ENCODE results near the gene POLR2J3. TPM values are rescaled to one million over a fixed set of nuclear protein-coding genes. Genes with fewer than 3 reads are reported as not detected.
"Not testable (repeated sequence)": the region's sequence is repeated elsewhere in the genome, so short reads cannot be mapped to it uniquely, and the experiment has no call there.

POLR2J3 gene
- polyA plus RNA-seq, 1 of the 3 experiments (the other 2 are of a cell fraction), result 47.8 TPM

DNA sequence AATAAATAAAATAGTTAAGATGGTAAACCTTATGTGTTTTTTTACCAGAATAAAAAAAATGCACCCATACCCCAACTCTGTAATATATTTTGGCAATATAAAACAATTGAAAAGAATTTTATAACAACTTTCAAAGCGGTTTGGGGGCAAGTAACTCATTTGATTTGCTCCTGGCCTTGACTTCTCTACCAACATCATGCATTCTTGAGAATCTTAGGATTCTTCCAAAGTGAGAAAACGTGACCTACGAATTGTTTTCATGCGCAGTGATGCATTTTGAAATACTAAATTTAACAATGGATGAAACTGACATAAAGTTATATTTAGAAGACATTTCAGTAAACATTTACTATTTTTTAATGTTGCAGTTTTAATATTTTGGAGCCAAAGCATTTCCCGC, 51.6 kb downstream of the POLR2J3 start:
- H3F3A ChIP-seq (replicated peaks; ENCODE audit: insufficient read depth); H3K27ac ChIP-seq (ENCODE audit: low read depth in 2 of 2, low read length in 1 of 2); H3K27me3 ChIP-seq (ENCODE audit: insufficient read depth); DNase-seq; H3K9ac ChIP-seq; H3K4me3 ChIP-seq (ENCODE audit: low read depth in 2 of 2, low read length in 1 of 2); H3K79me2 ChIP-seq (ENCODE audit: insufficient read depth); POLR2A ChIA-PET; H4K20me1 ChIP-seq (ENCODE audit: insufficient read depth); H3K4me1 ChIP-seq (ENCODE audit: control insufficient read depth in 1 of 2, insufficient read depth in 2 of 2, low read depth in 1 of 2, low read length in 1 of 2); H3K36me3 ChIP-seq (replicated peaks in 1 of 2; ENCODE audit: control insufficient read depth in 1 of 2, insufficient read depth in 2 of 2, low read length in 1 of 2); H3K4me2 ChIP-seq; H2AFZ ChIP-seq (ENCODE audit: low read depth); H3K9me3 ChIP-seq; H3K9me2 ChIP-seq; CTCF ChIA-PET: not testable (repeated sequence)
- no CpG with 5 or more reads among the region's 5 CpGs for WGBS (ENCODE audit: low lambda C conversion rate)

DNA sequence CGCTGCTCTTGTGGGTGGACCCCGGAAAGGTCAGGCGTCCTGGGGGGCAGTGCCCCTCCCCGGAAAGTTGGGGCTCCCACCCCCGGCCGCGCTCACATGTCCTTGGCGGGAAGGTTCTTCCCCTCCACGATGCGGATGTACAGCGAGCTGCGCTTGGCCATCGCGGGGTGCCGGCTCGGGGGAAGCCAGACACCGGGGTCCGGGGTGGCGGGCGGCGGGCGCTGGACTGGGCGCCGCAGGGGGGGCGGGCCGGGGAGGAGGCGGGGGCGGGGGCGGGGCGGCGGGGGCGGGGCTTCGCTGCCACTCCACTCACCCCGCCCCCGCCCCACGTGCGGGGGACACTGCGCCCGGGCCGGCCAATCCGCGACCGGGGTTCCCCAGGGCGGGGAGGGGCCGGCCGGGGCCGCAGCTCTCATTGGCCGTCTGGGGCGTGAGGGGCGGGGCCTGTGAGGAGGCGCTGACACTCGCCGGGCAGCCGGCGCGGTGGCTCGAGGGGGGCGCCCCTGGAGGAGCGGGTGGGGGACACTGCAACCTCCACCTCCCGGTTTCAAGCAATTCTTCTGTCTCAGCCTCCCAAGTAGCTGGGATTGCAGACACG, 54.7 kb downstream of the POLR2J3 start, which contains the start of gene RASA4B:
Gene RASA4B (minus strand): TSS at position 228 of the 598 bp plus-strand sequence. CDS start 67 bp downstream, at position 161.
- H3K9me2 ChIP-seq; H3K27ac ChIP-seq (ENCODE audit: low read depth in 2 of 2, low read length in 1 of 2); H3K36me3 ChIP-seq (replicated peaks in 1 of 2; ENCODE audit: control insufficient read depth in 1 of 2, insufficient read depth in 2 of 2, low read length in 1 of 2); H4K20me1 ChIP-seq (ENCODE audit: insufficient read depth); H3K9ac ChIP-seq; H3K27me3 ChIP-seq (ENCODE audit: insufficient read depth); H3K4me1 ChIP-seq (ENCODE audit: control insufficient read depth in 1 of 2, insufficient read depth in 2 of 2, low read depth in 1 of 2, low read length in 1 of 2); H3K4me2 ChIP-seq; DNase-seq; POLR2A ChIA-PET; H3F3A ChIP-seq (replicated peaks; ENCODE audit: insufficient read depth); H3K9me3 ChIP-seq; H2AFZ ChIP-seq (ENCODE audit: low read depth); CTCF ChIA-PET; H3K79me2 ChIP-seq (ENCODE audit: insufficient read depth): not testable (repeated sequence)
- no CpG with 5 or more reads among the region's 61 CpGs for WGBS (ENCODE audit: low lambda C conversion rate)
- peak within 1 kb of the TSS in 1 of 2 experiments; percentile 42; a peak in 2 of 4 replicates for H3K4me3 ChIP-seq (ENCODE audit: low read depth in 2 of 2, low read length in 1 of 2)

Other genes with a start within 250 kb of the POLR2J3 start
- not detected in 2 replicates for gene SPDYE6, start 216.1 kb downstream of the POLR2J3 start, polyA plus RNA-seq (2012; rRNA removed)
- 41.2 and 55.0 TPM in 2 replicates for gene PRKRIP1, start 176.2 kb downstream of the POLR2J3 start, polyA plus RNA-seq (2012; rRNA removed)
- gene ORAI2, start 139.0 kb downstream of the POLR2J3 start, polyA plus RNA-seq (2012; rRNA removed), result 78.7 and 85.8 TPM in 2 replicates
- gene ALKBH4, start 107.7 kb downstream of the POLR2J3 start, polyA plus RNA-seq (2012; rRNA removed), result 13.7 and 18.1 TPM in 2 replicates
- gene LRWD1, start 107.6 kb downstream of the POLR2J3 start, polyA plus RNA-seq (2012; rRNA removed), result 44.9 and 53.2 TPM in 2 replicates
- 290 and 299 TPM in 2 replicates for gene POLR2J, start 93.7 kb downstream of the POLR2J3 start, polyA plus RNA-seq (2012; rRNA removed)
- 15.5 and 19.5 TPM in 2 replicates for gene RASA4B, start 54.8 kb downstream of the POLR2J3 start, polyA plus RNA-seq (2012; rRNA removed)
- 6.4 and 10.4 TPM in 2 replicates for gene UPK3BL2, start 28.9 kb downstream of the POLR2J3 start, polyA plus RNA-seq (2012; rRNA removed)
- not detected in 2 replicates for gene SPDYE2, start 21.4 kb downstream of the POLR2J3 start, polyA plus RNA-seq (2012; rRNA removed)
- 29.2 and 31.7 TPM in 2 replicates for gene RASA4, start 44.2 kb upstream of the POLR2J3 start, polyA plus RNA-seq (2012; rRNA removed)
- gene UPK3BL1, start 70.2 kb upstream of the POLR2J3 start, polyA plus RNA-seq (2012; rRNA removed), result 16.5 and 20.6 TPM in 2 replicates
- not detected in 2 replicates for gene SPDYE2B, start 77.7 kb upstream of the POLR2J3 start, polyA plus RNA-seq (2012; rRNA removed)
- 3.5 and 4.8 TPM in 2 replicates for gene POLR2J2, start 99.1 kb upstream of the POLR2J3 start, polyA plus RNA-seq (2012; rRNA removed)
- 12.8 and 17.0 TPM in 2 replicates for gene FAM185A, start 176.4 kb upstream of the POLR2J3 start, polyA plus RNA-seq (2012; rRNA removed)

All from SK-N-SH (cell line).